K562 (cell line): ENCODE results near the gene TCHP. TPM values are rescaled to one million over a fixed set of nuclear protein-coding genes. Genes with fewer than 3 reads are reported as not detected.

ENCODE experiments used
- ATAC-seq: fragments of 200-7000 bp; cut with Tn5 transposase; 3 replicates; pipeline ENCODE4 v1.9.1; 2020; ENCODE audit warnings: moderate library complexity
- BruUV-seq: library from RNA; stranded (reverse); fragments of 400-500 nt; replicated peaks from 2 replicates; lab custom pipeline; 2021; lab: Mats Ljungman, UMichigan
- CTCF ChIA-PET: fragments of 300-600 bp; formaldehyde crosslinking; extraction: SDS; loops from one replicate; lab custom pipeline; 2021; ENCODE audit warnings: low intra/inter-chr PET ratio; lab: Yijun Ruan, JAX
- POLR2A ChIA-PET: fragments of 300-600, 350-650 bp; sonication (Branson Sonifier 250); formaldehyde crosslinking; extraction: SDS; loops from one replicate; lab custom pipeline; 2021; ENCODE audit warnings: antibody characterized with exemption, inconsistent platforms; lab: Yijun Ruan, JAX
- DNase-seq, 4 experiments: peaks; one replicate each; pipeline versions ENCODE4 v3.0.0 to v3.0.0-alpha.2; 2011 to 2018; ENCODE audit warnings: low spot score in 3 of 4, mixed read lengths in 3 of 4; ENCODE audit errors: extremely low read depth in 1 of 4
- FAIRE-seq: peaks from 2 replicates; lab custom pipeline; 2011; peaks lifted over from hg19 to GRCh38; lab: Jason Lieb, UNC
- H2AFZ ChIP-seq: 2 replicates; pipeline ENCODE4 v1.6.0; 2011; ENCODE audit warnings: low read depth, low read length, control low read depth, inconsistent platforms
- H3K27ac ChIP-seq: fragments of 200-600 bp; 3 replicates; pipeline ENCODE4 v1.8.0; 2011; ENCODE audit warnings: low read depth, mild to moderate bottlenecking, control low read depth, inconsistent platforms, low read length, moderate library complexity, mixed read lengths; ENCODE audit errors: extremely low read depth
- H3K27me3 ChIP-seq, 2 experiments: fragments of 300-600 bp in 1 of 2; 2 replicates in 1 of 2; 3 replicates in 1 of 2; pipeline versions ENCODE4 v1.6.0 to v1.8.0; 2011; ENCODE audit warnings: inconsistent platforms in 2 of 2, low read length in 2 of 2, mild to moderate bottlenecking in 1 of 2, mixed read lengths in 1 of 2, moderate library complexity in 1 of 2; ENCODE audit not compliant: control insufficient read depth in 2 of 2, insufficient read depth in 2 of 2
- H3K36me3 ChIP-seq: fragments of 300-600 bp; 3 replicates; pipeline ENCODE4 v1.8.0; 2011; ENCODE audit warnings: mild to moderate bottlenecking, low read length, inconsistent platforms; ENCODE audit not compliant: control insufficient read depth, insufficient read depth
- H3K4me1 ChIP-seq, 2 experiments: fragments of 200-600 bp in 1 of 2; replicated peaks in 1 of 2; 2 replicates in 1 of 2; 3 replicates in 1 of 2; pipeline versions ENCODE4 v1.5.1 to v1.8.0; 2011; ENCODE audit warnings: inconsistent platforms in 2 of 2, low read length in 2 of 2, mild to moderate bottlenecking in 1 of 2, mixed read lengths in 1 of 2, moderate library complexity in 1 of 2; ENCODE audit not compliant: control insufficient read depth in 2 of 2, insufficient read depth in 2 of 2
- H3K4me2 ChIP-seq: 2 replicates; pipeline ENCODE4 v1.6.1; 2011; ENCODE audit warnings: low read length, control low read depth, inconsistent platforms, mixed read lengths; ENCODE audit not compliant: insufficient read depth
- H3K4me3 ChIP-seq: fragments of 200-600 bp; sonication (generic), shearing (Covaris generic); 2 replicates; pipeline ENCODE4 v1.5.1; 2016; ENCODE audit warnings: control low read depth, inconsistent platforms
- H3K79me2 ChIP-seq: fragments of 200-600 bp; 3 replicates; pipeline ENCODE4 v1.8.0; 2011; ENCODE audit warnings: low read length, inconsistent platforms; ENCODE audit not compliant: control insufficient read depth, insufficient read depth
- H3K9ac ChIP-seq, 2 experiments: 2 replicates each; pipeline versions ENCODE4 v1.6.0 to v1.6.1; 2011; ENCODE audit warnings: low read depth in 2 of 2, low read length in 2 of 2, control low read depth in 1 of 2, inconsistent platforms in 1 of 2, mild to moderate bottlenecking in 1 of 2, mixed read lengths in 1 of 2; ENCODE audit not compliant: insufficient read depth in 1 of 2
- H3K9me1 ChIP-seq: one replicate; pipeline ENCODE4 v1.6.0; 2011; ENCODE audit warnings: inconsistent platforms, mild to moderate bottlenecking, low read length, moderate library complexity; ENCODE audit not compliant: control insufficient read depth, insufficient read depth
- H3K9me3 ChIP-seq: replicated peaks from 2 replicates; pipeline ENCODE4 v1.5.1; 2011; ENCODE audit warnings: low read depth, low read length, inconsistent platforms; ENCODE audit not compliant: control insufficient read depth, insufficient read depth
- H4K20me1 ChIP-seq: replicated peaks from 2 replicates; pipeline ENCODE4 v1.6.1; 2011; ENCODE audit warnings: low read length, inconsistent platforms, mixed read lengths; ENCODE audit not compliant: control insufficient read depth, insufficient read depth
- FOS ChIP-seq: IDR thresholded peaks from 3 replicates; pipeline ENCODE4 v1.6.1; 2011; ENCODE audit not compliant: insufficient read length; ENCODE audit errors: extremely low read depth
- GATAD2B ChIP-seq: fragments of 450-650 bp; IDR thresholded peaks from 2 replicates; pipeline ENCODE4 v1.6.1; 2017; ENCODE audit warnings: mild to moderate bottlenecking, borderline replicate concordance
- IFI16 ChIP-seq: fragments of 250-450 bp; sonication (Bioruptor Pico); IDR thresholded peaks from 2 replicates; pipeline ENCODE4 v2.1.2; 2022; ENCODE audit warnings: mild to moderate bottlenecking, inconsistent platforms
- KLF6 ChIP-seq: fragments of 250-450 bp; sonication (Bioruptor Pico); IDR thresholded peaks from 2 replicates; pipeline ENCODE4 v1.4.0; 2020; ENCODE audit warnings: mild to moderate bottlenecking, moderate library complexity, borderline replicate concordance
- NR4A1 ChIP-seq, 2 experiments: fragments of 250-450 bp in 1 of 2; fragments of 450-650 bp in 1 of 2; sonication (Bioruptor Pico) in 1 of 2; IDR thresholded peaks; 2 replicates each; pipeline versions ENCODE4 v1.4.0 to v1.6.1; 2016 to 2020; ENCODE audit warnings: mild to moderate bottlenecking in 2 of 2, missing compliant biosample characterization in 1 of 2, missing genetic modification characterization in 1 of 2, moderate library complexity in 1 of 2
- PHF20 ChIP-seq: fragments of 450-650 bp; IDR thresholded peaks from 2 replicates; pipeline ENCODE4 v1.6.1; 2018; ENCODE audit not compliant: partially characterized antibody
- PKNOX1 ChIP-seq: fragments of 450-650 bp; IDR thresholded peaks from 2 replicates; pipeline ENCODE4 v1.6.1; 2016
- PRPF4 ChIP-seq: fragments of 200-400 bp; formaldehyde crosslinking; IDR thresholded peaks from one replicate; pipeline ENCODE4 v1.6.1; 2017; ENCODE audit warnings: low read length, low read depth, mild to moderate bottlenecking; ENCODE audit not compliant: insufficient read depth, poor library complexity, severe bottlenecking
- SLC30A9 ChIP-seq: fragments of 250-450 bp; sonication (Bioruptor Pico); IDR thresholded peaks from 2 replicates; pipeline ENCODE4 v1.8.0; 2022; ENCODE audit warnings: mild to moderate bottlenecking, moderate library complexity
- TBP ChIP-seq: optimal IDR thresholded peaks from 2 replicates; pipeline ENCODE3; 2011; ENCODE audit warnings: low read depth, low read length, improper control_type of control experiment
- ZNF121 ChIP-seq: sonication (generic); formaldehyde crosslinking; conservative IDR thresholded peaks from 2 replicates; pipeline ENCODE4 v1.8.0; 2022; ENCODE audit warnings: missing genetic modification reagents
- ZNF143 ChIP-seq: sonication (generic); formaldehyde crosslinking; IDR thresholded peaks from 2 replicates; pipeline ENCODE4 v1.9.0; 2022; ENCODE audit warnings: mild to moderate bottlenecking, missing genetic modification reagents
- ZNF3 ChIP-seq: fragments of 250-450 bp; sonication (Bioruptor Pico); IDR thresholded peaks from 2 replicates; pipeline ENCODE4 v1.5.0; 2021; ENCODE audit warnings: mild to moderate bottlenecking, moderate library complexity
- ZNF668 ChIP-seq: fragments of 250-450 bp; sonication (Bioruptor Pico); IDR thresholded peaks from 2 replicates; pipeline ENCODE4 v1.8.0; 2022; ENCODE audit warnings: mild to moderate bottlenecking, inconsistent platforms
- WGBS: fragments of 100-300 bp; shearing (Covaris generic); methylation state at CpG from one replicate; pipeline ENCODE4 v1.1.6; 2016; ENCODE audit warnings: low coverage, mixed read lengths; ENCODE audit not compliant: insufficient coverage; ENCODE audit errors: missing lambda C conversion rate; 5-methylcytosine and 5-hydroxymethylcytosine counted together
- in situ Hi-C: fragments of 300-500 bp; cut with MboI; formaldehyde crosslinking; loops from 4 replicates; pipeline ENCODE4 v1.15.0; 2018; ENCODE audit warnings: inconsistent platforms, mixed read lengths
- intact Hi-C: fragments of 100-400 bp; cut with micrococcal nuclease; formaldehyde crosslinking; loops from 2 replicates; pipeline ENCODE4 v1.14.2; 2022
- polyA plus RNA-seq, 8 experiments: library from polyadenylated mRNA; depleted of rRNA in 4 of 8; stranded (reverse) in 5 of 8; unstranded in 3 of 8; fragments of >200 nt; fragmentation: Nextera tagmentation in 2 of 8; fragmentation: Illumina TruSeq in 1 of 8; extraction: Ambion mirVana in 2 of 8; extraction: Trizol in 1 of 8; gene quantifications; 2 replicates each; pipeline versions ENCODE4 v1.2.1 to v1.2.3, GENCODE V29; 2011 to 2014; ENCODE audit warnings: inconsistent platforms in 1 of 8, missing spikeins in 1 of 8
- total RNA-seq, 7 experiments: library from RNA; depleted of rRNA in 6 of 7; stranded (reverse); fragments of >200 nt in 6 of 7; fragmentation: Illumina TruSeq in 2 of 7; extraction: Trizol in 2 of 7; gene quantifications; 2 replicates each; pipeline versions ENCODE4 v1.2.1 to v1.2.3, GENCODE V29; 2011 to 2021; ENCODE audit warnings: low replicate concordance in 1 of 7
- TF ChIP-seq, protein P1 (sequence below): fragments of 450-650 bp; formaldehyde crosslinking; conservative IDR thresholded peaks from 2 replicates; pipeline ENCODE4 v1.4.0; 2022; ENCODE audit warnings: mild to moderate bottlenecking, missing genetic modification characterization
- TF ChIP-seq, protein P2 (sequence below): fragments of 200-400 bp; formaldehyde crosslinking; IDR thresholded peaks from 2 replicates; pipeline ENCODE4 v1.6.1; 2017; ENCODE audit warnings: mild to moderate bottlenecking, low read depth, low read length, moderate library complexity
- TF ChIP-seq, protein P3 (sequence below): sonication (generic); formaldehyde crosslinking; IDR thresholded peaks from 2 replicates; pipeline ENCODE4 v1.8.1; 2023; ENCODE audit warnings: mild to moderate bottlenecking, missing genetic modification reagents

Gene TCHP
- total and polyA plus RNA-seq, 9 of the 15 experiments (the other 6 are each of a cell fraction or from before 2014, with no cell fraction given) = 3.4 to 30.4 (median 19.7) TPM

DNA sequence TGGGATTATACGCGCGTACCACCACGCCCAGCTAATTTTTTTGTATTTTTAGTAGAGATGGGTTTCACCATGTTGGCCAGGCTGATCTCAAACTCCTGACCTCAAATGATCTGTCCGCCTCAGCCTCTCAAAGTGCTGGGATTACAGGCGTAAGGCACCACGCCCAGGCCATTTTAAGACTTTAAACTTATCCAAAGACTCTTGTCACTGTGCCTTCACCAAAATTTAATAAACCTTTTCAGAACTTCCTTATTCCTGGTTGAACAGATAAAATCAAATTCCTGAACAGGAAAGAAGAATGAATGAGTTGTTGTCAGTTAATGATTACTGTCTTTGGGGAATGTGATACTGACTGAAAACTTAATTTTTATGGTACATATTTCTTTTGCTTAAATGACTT is 58.3 kb downstream of the TCHP start:
- intact Hi-C loops = no loop called here
- no peaks in the 10 kb centered on the region for H3K9me1 ChIP-seq
- H3K27me3 ChIP-seq = no peaks in the 10 kb centered on the region
- no peak overlapping the region for H3K27ac ChIP-seq
- H3K9ac ChIP-seq = no peak overlapping the region
- H3K4me3 ChIP-seq = no peak overlapping the region
- CTCF ChIA-PET = no interaction called here
- 94% methylated on average over 7 of the region's 7 CpGs for WGBS
- no peaks in the 10 kb centered on the region for H3K4me1 ChIP-seq
- H4K20me1 ChIP-seq = no peaks in the 10 kb centered on the region
- no peak overlapping the region for H3K4me2 ChIP-seq
- peaks cover 42% of the 10 kb centered on the region; the same call in 2 of the 3 replicates for H3K36me3 ChIP-seq
- FAIRE-seq (no peak), ATAC-seq (no peak), DNase-seq (no peak)
- in situ Hi-C loops = no loop called here
- TF ChIP-seq, protein P1, sequence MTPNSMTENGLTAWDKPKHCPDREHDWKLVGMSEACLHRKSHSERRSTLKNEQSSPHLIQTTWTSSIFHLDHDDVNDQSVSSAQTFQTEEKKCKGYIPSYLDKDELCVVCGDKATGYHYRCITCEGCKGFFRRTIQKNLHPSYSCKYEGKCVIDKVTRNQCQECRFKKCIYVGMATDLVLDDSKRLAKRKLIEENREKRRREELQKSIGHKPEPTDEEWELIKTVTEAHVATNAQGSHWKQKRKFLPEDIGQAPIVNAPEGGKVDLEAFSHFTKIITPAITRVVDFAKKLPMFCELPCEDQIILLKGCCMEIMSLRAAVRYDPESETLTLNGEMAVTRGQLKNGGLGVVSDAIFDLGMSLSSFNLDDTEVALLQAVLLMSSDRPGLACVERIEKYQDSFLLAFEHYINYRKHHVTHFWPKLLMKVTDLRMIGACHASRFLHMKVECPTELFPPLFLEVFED (CRISPR knock-in tag) = no peak
- TF ChIP-seq KLF6 (CRISPR knock-in tag) = no peak
- no peak for TF ChIP-seq IFI16 (CRISPR knock-in tag)
- no peak for TF ChIP-seq ZNF3 (CRISPR knock-in tag)
- TF ChIP-seq SLC30A9 (CRISPR knock-in tag) = no peak
- no peak for TF ChIP-seq FOS
- TF ChIP-seq ZNF143 (CRISPR knock-in tag) = no peak
- TF ChIP-seq PKNOX1 = no peak
- TF ChIP-seq TBP = no peak
- TF ChIP-seq NR4A1 (CRISPR knock-in tag; IDR thresholded peaks at IDR 0.05) = no peak
- no peak for TF ChIP-seq NR4A1 (tag; IDR thresholded peaks at IDR 0.05)
- no peak for TF ChIP-seq GATAD2B
- no peak for TF ChIP-seq PRPF4
- no peak for TF ChIP-seq ZNF668 (CRISPR knock-in tag)
- TF ChIP-seq, protein P2, sequence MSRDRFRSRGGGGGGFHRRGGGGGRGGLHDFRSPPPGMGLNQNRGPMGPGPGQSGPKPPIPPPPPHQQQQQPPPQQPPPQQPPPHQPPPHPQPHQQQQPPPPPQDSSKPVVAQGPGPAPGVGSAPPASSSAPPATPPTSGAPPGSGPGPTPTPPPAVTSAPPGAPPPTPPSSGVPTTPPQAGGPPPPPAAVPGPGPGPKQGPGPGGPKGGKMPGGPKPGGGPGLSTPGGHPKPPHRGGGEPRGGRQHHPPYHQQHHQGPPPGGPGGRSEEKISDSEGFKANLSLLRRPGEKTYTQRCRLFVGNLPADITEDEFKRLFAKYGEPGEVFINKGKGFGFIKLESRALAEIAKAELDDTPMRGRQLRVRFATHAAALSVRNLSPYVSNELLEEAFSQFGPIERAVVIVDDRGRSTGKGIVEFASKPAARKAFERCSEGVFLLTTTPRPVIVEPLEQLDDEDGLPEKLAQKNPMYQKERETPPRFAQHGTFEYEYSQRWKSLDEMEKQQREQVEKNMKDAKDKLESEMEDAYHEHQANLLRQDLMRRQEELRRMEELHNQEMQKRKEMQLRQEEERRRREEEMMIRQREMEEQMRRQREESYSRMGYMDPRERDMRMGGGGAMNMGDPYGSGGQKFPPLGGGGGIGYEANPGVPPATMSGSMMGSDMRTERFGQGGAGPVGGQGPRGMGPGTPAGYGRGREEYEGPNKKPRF = no peak
- TF ChIP-seq PHF20 = no peak
- TF ChIP-seq, protein P3, sequence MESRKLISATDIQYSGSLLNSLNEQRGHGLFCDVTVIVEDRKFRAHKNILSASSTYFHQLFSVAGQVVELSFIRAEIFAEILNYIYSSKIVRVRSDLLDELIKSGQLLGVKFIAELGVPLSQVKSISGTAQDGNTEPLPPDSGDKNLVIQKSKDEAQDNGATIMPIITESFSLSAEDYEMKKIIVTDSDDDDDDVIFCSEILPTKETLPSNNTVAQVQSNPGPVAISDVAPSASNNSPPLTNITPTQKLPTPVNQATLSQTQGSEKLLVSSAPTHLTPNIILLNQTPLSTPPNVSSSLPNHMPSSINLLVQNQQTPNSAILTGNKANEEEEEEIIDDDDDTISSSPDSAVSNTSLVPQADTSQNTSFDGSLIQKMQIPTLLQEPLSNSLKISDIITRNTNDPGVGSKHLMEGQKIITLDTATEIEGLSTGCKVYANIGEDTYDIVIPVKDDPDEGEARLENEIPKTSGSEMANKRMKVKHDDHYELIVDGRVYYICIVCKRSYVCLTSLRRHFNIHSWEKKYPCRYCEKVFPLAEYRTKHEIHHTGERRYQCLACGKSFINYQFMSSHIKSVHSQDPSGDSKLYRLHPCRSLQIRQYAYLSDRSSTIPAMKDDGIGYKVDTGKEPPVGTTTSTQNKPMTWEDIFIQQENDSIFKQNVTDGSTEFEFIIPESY (CRISPR knock-in tag) = no peak
- TF ChIP-seq ZNF121 = no peak
- TF ChIP-seq, all 486 proteins: peak for 0
- POLR2A ChIA-PET = interaction anchor here (1.2 kb wide), 1 partner anchor 9 kb away, joined by 5 read pairs; no protein-coding TSS in a partner anchor
- H3K9me3 ChIP-seq = no peaks in the 10 kb centered on the region
- BruUV-seq = no TSS peak
- H3K79me2 ChIP-seq = no peaks in the 10 kb centered on the region
- H2AFZ ChIP-seq = no peak overlapping the region
